ENCODE results near the gene ABL1.

ABL1 gene

DNA sequence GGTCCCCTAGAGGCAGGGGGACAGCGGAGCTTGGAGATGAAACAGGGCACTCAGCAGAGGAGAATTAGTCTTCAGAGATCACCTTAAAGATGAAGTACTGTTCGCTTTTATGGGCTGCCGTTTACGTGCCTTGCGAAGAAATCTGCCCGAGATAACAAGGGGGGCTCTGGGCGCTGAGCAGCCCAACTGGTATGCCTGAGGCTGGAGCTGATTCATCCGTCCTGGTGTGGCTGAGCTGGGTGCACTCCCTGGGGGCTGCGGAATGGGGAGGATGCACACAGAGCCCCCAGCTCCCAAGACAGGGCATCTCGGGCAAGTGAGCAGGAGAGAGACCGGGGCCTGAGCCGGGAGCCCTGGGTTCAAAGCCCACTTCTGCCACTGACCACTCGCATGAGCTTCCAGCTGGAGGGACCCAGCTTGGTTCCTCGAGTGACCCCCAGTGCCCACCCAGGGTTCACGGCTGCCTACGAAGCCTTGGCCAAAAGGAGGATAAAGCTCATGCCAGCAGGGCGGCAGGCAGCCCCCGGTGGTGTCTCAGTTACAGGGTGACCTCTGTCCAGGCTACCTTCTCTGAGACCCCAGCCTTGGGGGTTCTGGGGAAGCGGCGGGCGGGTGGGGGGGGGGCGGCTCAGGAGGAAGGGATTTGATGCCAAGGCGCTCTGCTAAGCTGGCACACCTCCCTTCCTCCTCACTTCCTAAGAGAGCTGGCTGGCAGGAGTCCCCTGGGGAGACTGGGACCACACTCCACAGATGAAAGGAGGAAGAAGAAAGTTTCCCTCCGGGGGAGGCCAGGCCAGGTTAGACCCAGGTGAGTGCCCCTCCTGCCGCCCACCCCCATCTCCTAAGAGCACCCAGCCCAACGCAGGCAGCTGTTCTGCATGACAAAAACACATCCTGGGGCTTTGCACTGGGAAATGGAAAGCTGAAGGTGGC, 98.3 kb downstream of the ABL1 start:
- H3K4me3 ChIP-seq (ENCODE audit: low read depth, low read length): peak overlapping the region; percentile 42
- peak; percentile 1; the same call in 1 of the 2 replicates for TF ChIP-seq CTCF (IDR thresholded peaks at IDR 0.05; ENCODE audit: low read depth, low read length)

- no peak overlapping the region for H3K4me3 ChIP-seq (ENCODE audit: low read depth, low read length)
- TF ChIP-seq CTCF (IDR thresholded peaks at IDR 0.05; ENCODE audit: low read depth, low read length): no peak
These were observed 99.2 kb downstream of the ABL1 start for GRCh38 chr9:130934246-130934645.

DNA sequence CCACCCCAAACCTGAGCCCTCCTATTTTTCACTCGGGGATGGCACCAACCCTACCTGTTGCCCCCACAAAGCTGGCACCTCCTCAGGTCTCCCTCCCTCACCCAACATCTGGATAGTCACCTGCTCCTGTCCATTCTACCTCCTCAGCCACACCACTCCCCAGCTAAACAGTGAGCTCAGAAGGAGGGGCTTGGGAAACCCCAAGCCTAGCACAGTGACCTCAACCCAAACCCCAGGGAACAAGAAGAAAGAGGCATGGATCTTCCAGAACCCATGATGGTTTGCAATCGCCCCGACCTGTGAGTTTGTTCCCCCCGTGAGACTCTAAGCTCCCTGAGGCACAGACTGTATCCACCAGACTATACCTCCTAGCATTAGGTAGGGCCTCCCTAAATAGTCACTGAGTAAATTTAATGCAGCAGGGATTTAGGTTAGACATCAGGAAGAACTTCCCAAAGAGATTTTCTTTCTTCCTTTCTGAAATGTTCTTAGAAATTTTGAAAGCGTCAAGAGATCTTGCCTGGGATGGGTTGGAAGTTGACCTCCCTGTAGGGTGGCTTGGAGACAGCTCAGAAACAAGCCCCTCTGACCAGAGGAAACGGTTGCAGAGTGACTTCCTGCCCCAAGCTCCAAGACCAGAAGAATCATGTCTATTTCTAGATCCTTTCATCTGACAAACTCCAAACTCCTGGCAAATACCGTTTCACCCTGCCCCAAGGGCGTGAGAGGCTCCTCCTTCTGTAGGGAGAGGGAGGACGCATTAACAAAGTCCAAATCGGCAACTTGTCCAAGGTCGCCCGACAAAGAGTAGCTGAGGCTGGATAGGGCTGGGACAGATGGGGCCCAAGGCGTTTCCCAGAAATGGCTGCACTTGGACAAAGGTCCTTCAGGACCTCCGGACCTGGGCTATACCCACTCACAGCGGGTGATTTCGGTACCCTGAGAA, 99.9 kb downstream of the ABL1 start:
- no peak overlapping the region for H3K4me3 ChIP-seq (ENCODE audit: low read depth, low read length)
- no peak for TF ChIP-seq CTCF (IDR thresholded peaks at IDR 0.05; ENCODE audit: low read depth, low read length)

GRCh38 chr9:130935648-130936271, 100.7 kb downstream of the ABL1 start:
- H3K4me3 ChIP-seq (ENCODE audit: low read depth, low read length): no peak overlapping the region
- TF ChIP-seq CTCF (IDR thresholded peaks at IDR 0.05; ENCODE audit: low read depth, low read length): no peak

- H3K4me3 ChIP-seq (ENCODE audit: low read depth, low read length): no peak overlapping the region
- no peak for TF ChIP-seq CTCF (IDR thresholded peaks at IDR 0.05; ENCODE audit: low read depth, low read length)
These were observed 101.4 kb downstream of the ABL1 start for GRCh38 chr9:130936285-130937117.
